SK-N-SH (cell line): Measurements from ENCODE around the gene PLEKHG1.

Source experiments
- ELF1 ChIP-seq: IDR thresholded peaks from 2 replicates; pipeline ENCODE4 v1.4.0; 2012
- EP300 ChIP-seq, 2 experiments: IDR thresholded peaks; 2 replicates each; pipeline versions ENCODE4 v1.4.0 to v1.6.1; 2012; ENCODE audit warnings: borderline replicate concordance in 1 of 2, low read depth in 1 of 2, low read length in 1 of 2
- EZH2phosphoT487 ChIP-seq: fragments of 200-600 bp; sonication (generic); IDR thresholded peaks from 2 replicates; pipeline ENCODE4 v1.6.1; 2017; ENCODE audit warnings: low read depth, mixed run types, mild to moderate bottlenecking, antibody characterized with exemption, moderate library complexity, borderline replicate concordance
- FOXJ3 ChIP-seq: sonication (generic); formaldehyde crosslinking; IDR thresholded peaks from 2 replicates; pipeline ENCODE4 v1.5.1; 2020; ENCODE audit warnings: mild to moderate bottlenecking, missing genetic modification reagents
- GABPA ChIP-seq: IDR thresholded peaks from 2 replicates; pipeline ENCODE4 v1.4.0; 2012; ENCODE audit warnings: low read depth, mild to moderate bottlenecking
- POLR2AphosphoS5 ChIP-seq: IDR thresholded peaks from 2 replicates; pipeline ENCODE4 v1.6.1; 2012; ENCODE audit warnings: low read depth, low read length
- RAD21 ChIP-seq: IDR thresholded peaks from 2 replicates; pipeline ENCODE4 v1.6.1; 2012; ENCODE audit warnings: mild to moderate bottlenecking, low read length
- RFX5 ChIP-seq: IDR thresholded peaks from 2 replicates; pipeline ENCODE4 v1.6.1; 2012; ENCODE audit warnings: mild to moderate bottlenecking, improper control_type of control experiment, low read length
- TCF12 ChIP-seq: IDR thresholded peaks from 2 replicates; pipeline ENCODE4 v1.4.0; 2012
- TEAD4 ChIP-seq: IDR thresholded peaks from 2 replicates; pipeline ENCODE4 v1.4.0; 2012; ENCODE audit warnings: mild to moderate bottlenecking, borderline replicate concordance; ENCODE audit not compliant: insufficient read depth
- TF ChIP-seq, protein P1 (sequence below): fragments of 200-600 bp; sonication (generic); IDR thresholded peaks from 2 replicates; pipeline ENCODE4 v1.6.1; 2017; ENCODE audit warnings: antibody characterized with exemption, mild to moderate bottlenecking, moderate library complexity
- TF ChIP-seq, protein P2 (sequence below): IDR thresholded peaks from 2 replicates; pipeline ENCODE4; 2012

GRCh38 chr6:150622941-150623874, 23.5 kb downstream of the PLEKHG1 start:
- no peak for TF ChIP-seq EP300 (IDR thresholded peaks at IDR 0.05; ENCODE audit: borderline replicate concordance in 1 of 2, low read depth in 1 of 2, low read length in 1 of 2)
- no peak for TF ChIP-seq TCF12
- TF ChIP-seq, protein P1, sequence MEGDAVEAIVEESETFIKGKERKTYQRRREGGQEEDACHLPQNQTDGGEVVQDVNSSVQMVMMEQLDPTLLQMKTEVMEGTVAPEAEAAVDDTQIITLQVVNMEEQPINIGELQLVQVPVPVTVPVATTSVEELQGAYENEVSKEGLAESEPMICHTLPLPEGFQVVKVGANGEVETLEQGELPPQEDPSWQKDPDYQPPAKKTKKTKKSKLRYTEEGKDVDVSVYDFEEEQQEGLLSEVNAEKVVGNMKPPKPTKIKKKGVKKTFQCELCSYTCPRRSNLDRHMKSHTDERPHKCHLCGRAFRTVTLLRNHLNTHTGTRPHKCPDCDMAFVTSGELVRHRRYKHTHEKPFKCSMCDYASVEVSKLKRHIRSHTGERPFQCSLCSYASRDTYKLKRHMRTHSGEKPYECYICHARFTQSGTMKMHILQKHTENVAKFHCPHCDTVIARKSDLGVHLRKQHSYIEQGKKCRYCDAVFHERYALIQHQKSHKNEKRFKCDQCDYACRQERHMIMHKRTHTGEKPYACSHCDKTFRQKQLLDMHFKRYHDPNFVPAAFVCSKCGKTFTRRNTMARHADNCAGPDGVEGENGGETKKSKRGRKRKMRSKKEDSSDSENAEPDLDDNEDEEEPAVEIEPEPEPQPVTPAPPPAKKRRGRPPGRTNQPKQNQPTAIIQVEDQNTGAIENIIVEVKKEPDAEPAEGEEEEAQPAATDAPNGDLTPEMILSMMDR, result no peak
- no peak for TF ChIP-seq POLR2AphosphoS5
- TF ChIP-seq EZH2phosphoT487, result no peak
- no peak for TF ChIP-seq GABPA
- TF ChIP-seq TEAD4, result no peak
- TF ChIP-seq, protein P2, sequence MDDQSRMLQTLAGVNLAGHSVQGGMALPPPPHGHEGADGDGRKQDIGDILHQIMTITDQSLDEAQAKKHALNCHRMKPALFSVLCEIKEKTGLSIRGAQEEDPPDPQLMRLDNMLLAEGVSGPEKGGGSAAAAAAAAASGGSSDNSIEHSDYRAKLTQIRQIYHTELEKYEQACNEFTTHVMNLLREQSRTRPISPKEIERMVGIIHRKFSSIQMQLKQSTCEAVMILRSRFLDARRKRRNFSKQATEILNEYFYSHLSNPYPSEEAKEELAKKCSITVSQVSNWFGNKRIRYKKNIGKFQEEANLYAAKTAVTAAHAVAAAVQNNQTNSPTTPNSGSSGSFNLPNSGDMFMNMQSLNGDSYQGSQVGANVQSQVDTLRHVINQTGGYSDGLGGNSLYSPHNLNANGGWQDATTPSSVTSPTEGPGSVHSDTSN, result no peak
- TF ChIP-seq FOXJ3 (CRISPR knock-in tag), result no peak
- TF ChIP-seq RFX5, result no peak
- no peak for TF ChIP-seq RAD21
- no peak for TF ChIP-seq ELF1
